Loucy (cell line): Measurements from ENCODE around the gene HEBP2.

Source experiments
- CTCF ChIP-seq: fragments of 200-600 bp; sonication (generic); conservative IDR thresholded peaks from 2 replicates; pipeline ENCODE4 v1.5.1; 2014; ENCODE audit warnings: mild to moderate bottlenecking, antibody characterized with exemption, low read length
- EZH2phosphoT487 ChIP-seq: fragments of 200-600 bp; IDR thresholded peaks from 2 replicates; pipeline ENCODE4 v1.6.1; 2018; ENCODE audit warnings: antibody characterized with exemption, mild to moderate bottlenecking, moderate library complexity, borderline replicate concordance

- no peak for TF ChIP-seq CTCF
- TF ChIP-seq EZH2phosphoT487, result no peak
These were observed 23.7 kb downstream of the HEBP2 start for GRCh38 chr6:138427701-138428100.
